ENCODE data around the gene STAG3.
"Not testable (repeated sequence)": the region's sequence is repeated elsewhere in the genome, so short reads cannot be mapped to it uniquely, and the experiment has no call there.

The STAG3 gene

GRCh38 chr7:100177045-100178001 lies at the start of gene STAG3, which contains the start of gene GPC2:
Gene STAG3, plus strand, starts transcription at chr7:100177918. Its CDS starts 2,639 bp downstream, at chr7:100180557.
Gene GPC2, minus strand, starts transcription at chr7:100177381. Its CDS starts 182 bp downstream, at chr7:100177199.
- DNase-seq (ENCODE audit: low read depth) = peak; percentile 69

- DNase-seq (ENCODE audit: low read depth) = no peak
Measured at GRCh38 chr7:100128637-100128963, 49.1 kb upstream of the STAG3 start.

DNA sequence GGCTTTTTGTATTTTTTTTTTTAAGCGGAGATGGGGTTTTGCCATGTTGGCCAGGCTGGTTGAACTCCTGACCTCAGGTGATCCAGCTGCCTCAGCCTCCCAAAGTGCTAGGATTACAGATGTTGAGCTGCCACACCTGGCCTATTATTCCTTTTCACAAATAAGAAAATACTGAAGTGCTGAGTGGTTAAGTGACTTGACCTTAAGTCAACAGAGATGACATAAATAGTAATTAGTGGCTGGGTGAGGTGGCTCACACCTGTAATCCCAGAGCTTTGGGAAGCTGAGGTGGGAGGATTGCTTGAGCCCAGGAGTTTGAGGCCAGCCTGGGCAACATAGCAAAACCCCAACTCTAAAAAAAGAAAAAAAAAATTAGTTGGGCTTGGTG lies 47.5 kb upstream of the STAG3 start:
- not testable (repeated sequence) for DNase-seq (ENCODE audit: low read depth)

DNA sequence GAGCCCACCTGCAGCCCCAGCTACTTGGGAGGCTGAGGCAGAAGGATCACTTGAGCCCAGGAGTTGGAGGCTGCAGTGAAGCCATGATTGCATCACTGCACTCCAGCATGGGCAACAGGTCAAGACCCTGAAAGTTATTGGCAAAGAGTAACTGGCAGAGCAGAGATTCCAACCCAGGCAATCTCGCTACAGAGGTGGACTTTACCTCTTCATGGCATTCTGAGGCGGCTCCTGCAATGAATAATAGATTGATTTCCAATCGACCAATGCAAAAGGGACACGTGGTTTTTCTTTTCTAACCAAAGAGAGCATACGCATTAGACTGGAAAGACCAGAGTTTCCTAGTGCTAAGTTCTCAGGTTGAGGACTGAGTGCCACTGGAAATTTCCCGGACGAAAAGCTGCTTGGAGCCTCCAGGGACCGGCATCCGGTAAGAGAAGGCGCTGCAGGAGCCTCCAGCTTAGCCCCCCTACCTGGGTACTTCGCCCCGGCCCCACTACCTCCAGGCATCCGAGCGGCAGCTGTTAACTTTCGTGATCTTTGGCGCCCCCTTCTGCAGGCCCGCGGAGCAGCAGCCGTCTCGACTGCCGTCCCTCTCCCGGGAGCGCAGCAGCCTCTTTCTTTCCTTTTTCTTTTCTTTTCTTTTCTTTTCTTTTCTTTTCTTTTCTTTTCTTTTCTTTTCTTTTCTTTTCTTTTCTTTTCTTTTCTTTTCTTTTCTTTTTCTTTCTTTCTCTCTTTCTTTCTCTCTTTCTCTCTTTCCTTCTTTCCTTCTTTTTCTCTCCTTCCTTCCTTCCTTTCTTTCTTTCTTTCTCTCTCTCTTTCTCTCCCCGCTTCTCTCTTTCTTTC lies 46.9 kb upstream of the STAG3 start:
- DNase-seq (ENCODE audit: low read depth) = no peak

DNA sequence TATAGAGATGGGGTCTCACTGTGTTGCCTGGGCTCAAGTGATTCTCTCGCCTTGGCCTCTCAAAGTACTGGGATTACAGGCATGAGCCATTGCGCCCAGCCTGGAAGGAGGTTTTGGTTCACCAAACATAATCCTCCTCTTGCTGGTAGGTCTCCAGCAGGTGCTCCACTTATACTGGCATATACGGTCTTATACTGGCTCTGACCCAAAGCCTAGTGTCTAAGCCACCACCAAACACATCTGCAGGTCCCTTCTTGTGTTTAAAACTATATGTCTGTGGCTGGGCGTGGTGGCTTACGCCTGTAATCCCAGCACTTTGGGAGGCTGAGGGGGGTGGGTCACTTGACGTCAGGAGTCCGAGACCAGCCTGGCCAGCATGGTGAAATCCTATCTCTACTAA lies 45.6 kb upstream of the STAG3 start:
- DNase-seq (ENCODE audit: low read depth) = no peak

DNA sequence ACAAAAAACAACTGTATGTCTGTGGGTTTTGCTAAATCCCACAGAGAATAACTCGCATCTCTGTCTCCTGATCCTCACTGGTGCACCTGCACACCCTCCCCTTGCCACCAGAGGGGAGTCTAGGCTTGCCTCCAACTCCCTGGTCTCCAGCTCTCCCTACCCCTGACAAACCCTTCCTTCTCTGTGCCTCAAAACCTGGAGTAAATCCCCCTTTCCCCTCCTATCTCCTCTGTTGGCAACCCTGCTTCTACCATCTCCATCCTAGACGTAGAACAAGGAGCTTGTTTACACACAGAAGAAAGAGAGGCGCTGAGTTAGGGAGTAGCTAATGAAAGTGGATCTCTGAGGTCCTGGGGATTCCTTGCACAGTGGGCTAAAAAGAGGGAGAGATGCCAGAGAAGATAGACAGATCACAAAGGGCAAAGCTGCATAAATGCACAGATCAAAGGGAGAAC lies 45.0 kb upstream of the STAG3 start:
- no peak for DNase-seq (ENCODE audit: low read depth)

DNA sequence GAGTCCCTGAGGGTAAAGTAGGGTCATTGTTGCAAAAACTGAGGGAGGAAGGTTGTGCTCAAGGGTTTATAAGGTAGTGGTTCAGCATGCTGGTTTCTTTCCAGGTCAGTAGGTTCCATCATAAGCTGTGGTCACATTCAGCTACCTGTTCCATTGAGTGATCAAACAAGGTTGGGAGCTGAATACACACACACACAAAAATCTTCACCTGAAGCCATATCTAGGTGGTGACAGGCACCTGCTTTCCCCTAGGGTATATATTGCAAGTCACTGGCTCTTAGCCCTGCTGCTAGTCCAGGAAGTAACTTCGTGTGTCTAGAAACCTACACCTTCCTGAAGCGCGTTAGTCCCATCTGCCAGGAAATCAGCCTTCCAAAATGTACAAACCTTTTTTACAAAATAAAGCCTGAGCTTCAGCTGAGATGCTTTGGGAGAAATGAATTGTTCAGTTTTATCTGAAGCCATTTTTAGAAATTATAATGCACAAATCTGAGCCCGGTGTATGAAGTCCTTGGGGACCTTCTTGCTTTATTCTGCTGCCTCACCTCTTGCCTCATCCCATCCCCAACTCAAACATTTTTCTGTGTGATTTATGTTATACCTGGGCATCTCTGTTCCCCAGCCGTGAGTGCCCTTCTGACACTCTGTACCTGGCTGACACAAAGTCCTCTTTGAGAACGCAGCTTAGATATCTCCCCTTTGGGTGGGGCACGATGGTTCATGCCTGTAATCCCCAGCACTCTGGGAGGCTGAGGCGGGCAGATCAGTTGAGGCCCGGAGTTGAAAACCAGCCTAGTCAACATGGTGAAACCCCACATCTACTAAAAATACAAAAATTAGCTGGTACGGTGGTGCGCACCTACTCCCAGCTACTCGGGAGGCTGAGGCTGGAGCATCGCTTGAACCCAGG lies 39.6 kb upstream of the STAG3 start:
- no peak for DNase-seq (ENCODE audit: low read depth)

DNA sequence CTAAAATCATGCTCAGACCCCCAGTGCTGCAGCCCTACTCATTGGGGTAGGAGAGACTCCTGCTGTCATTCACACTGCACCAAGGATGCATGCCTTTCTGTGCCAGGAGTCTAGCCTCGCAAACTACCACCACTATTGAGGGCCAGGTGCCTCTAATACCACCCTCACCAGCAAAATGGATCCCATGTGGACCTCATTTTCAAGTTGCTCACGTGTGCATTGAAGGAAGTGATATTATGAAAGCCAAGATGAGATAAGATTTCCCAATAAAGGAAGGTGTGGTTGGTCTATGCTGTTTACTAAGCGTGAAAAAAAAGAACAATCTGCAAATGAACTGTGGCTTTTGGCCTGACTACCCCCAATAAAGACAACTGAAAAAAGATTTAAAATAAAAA lies 36.2 kb upstream of the STAG3 start:
- DNase-seq (ENCODE audit: low read depth) = no peak

- no peak for DNase-seq (ENCODE audit: low read depth)
Measured at GRCh38 chr7:100142461-100142860, 35.3 kb upstream of the STAG3 start.

GRCh38 chr7:100146350-100146749 lies 31.4 kb upstream of the STAG3 start:
- peak; percentile 51 for DNase-seq (ENCODE audit: low read depth)

GRCh38 chr7:100147278-100147677 lies 30.4 kb upstream of the STAG3 start:
- no peak for DNase-seq (ENCODE audit: low read depth)

- no peak for DNase-seq (ENCODE audit: low read depth)
Measured at GRCh38 chr7:100148225-100148558, 29.5 kb upstream of the STAG3 start.

- DNase-seq (ENCODE audit: low read depth) = peak; percentile 91
Measured at GRCh38 chr7:100148559-100149328, 29.0 kb upstream of the STAG3 start, which contains the start of gene LAMTOR4. Gene LAMTOR4, plus strand, starts transcription at chr7:100148918. Its CDS starts 55 bp downstream, at chr7:100148973.

DNA sequence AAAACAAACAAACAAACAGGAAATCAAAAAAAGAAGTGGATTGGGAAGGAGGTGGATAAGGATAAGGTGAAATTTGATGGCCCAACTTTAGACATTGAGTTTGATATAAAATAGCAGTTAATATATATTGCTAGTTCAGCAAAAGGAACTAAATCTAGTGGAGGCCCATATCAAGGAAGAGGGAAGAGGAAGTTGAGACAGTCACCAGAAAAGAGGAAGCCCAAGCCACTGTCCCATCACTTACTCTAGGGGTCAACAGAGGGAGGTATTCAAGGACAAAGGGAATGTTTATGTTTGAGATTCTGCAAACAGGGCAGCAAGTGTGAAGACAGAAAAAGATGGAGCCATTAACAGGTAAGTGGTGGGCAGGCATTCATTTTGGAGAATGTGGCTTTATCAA lies 25.3 kb upstream of the STAG3 start:
- no peak for DNase-seq (ENCODE audit: low read depth)

DNA sequence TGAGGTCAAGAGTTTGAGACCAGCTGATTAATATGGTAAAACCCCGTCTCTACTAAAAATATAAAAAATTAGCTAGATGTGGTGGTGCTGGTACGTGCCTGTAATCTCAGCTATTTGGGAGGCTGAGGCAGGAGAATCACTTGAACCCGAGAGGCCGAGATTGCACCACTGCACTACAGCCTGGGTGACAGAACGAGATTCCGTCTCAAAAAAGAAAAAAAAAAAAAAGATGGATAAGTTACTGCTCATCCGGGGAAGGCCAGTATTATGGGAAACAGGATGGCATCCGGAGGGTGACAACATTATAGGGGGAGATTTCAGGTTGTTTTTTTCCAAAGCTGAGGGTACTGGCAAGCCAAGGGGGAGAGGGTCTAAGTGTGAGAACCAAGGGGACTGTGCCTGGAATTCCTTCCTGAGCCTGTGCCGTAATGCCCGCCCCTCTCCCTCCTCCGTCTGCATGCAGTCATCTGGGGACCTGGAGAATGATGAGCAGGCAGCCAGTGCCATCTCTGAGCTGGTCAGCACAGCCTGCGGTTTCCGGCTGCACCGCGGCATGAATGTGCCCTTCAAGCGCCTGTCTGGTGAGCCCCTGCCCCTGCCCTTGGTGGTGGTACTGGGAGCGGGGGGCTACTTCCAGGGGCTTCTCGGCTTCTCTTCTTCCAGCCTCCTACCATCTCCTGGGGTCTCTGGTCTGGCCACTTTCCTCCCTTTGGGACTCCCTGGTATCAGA lies 24.6 kb upstream of the STAG3 start:
- no peak for DNase-seq (ENCODE audit: low read depth)

GRCh38 chr7:100153708-100154535 lies 23.8 kb upstream of the STAG3 start:
- DNase-seq (ENCODE audit: low read depth) = no peak

DNA sequence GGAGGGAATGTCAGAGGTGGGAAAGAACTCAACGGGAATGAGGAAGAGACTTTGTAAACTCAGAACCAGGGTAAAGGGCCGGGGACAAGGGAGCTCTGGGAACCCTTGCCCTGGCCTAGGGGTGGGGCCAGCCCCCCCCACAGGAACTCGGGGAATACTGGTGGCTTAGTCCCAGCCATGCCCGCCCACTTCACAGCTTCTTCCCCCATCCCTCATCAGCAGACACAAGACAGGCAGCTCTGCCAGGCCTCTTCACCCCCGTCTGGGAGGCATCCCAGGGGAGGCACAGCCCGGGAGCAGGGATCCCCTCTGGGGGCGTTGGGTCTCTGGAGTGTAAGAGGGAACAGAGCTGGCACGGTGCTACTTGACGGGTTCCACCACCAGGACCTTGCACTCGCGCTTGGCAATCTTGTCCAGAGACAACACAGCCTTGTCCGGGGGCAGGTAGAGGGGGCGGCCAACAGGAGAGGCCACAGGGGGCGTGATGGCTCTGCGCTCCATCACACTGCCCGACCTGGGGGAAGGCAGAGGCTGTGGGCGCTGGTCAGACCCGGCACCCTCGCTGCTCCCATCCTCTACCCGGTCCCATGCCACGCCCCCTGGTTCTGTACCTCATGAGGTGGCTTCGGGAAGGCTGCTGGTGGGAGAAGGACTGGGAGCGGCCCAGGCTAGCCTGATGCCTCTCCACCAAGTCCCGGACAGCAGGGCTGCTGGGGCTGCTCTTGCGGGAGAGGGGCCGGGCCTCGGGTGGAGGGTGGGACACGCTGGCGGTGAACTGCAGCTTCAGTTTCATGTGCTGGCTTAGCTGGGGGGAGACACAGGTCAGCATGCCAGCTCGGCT lies 22.8 kb upstream of the STAG3 start:
- DNase-seq (ENCODE audit: low read depth) = no peak

GRCh38 chr7:100155553-100156317 lies 22.0 kb upstream of the STAG3 start:
- DNase-seq (ENCODE audit: low read depth) = no peak
